ENCODE results near the gene LRRN2. TPM values are rescaled to one million over a fixed set of nuclear protein-coding genes. Genes with fewer than 3 reads are reported as not detected.

Gene LRRN2
- total RNA-seq, 1 donor = not detected

DNA sequence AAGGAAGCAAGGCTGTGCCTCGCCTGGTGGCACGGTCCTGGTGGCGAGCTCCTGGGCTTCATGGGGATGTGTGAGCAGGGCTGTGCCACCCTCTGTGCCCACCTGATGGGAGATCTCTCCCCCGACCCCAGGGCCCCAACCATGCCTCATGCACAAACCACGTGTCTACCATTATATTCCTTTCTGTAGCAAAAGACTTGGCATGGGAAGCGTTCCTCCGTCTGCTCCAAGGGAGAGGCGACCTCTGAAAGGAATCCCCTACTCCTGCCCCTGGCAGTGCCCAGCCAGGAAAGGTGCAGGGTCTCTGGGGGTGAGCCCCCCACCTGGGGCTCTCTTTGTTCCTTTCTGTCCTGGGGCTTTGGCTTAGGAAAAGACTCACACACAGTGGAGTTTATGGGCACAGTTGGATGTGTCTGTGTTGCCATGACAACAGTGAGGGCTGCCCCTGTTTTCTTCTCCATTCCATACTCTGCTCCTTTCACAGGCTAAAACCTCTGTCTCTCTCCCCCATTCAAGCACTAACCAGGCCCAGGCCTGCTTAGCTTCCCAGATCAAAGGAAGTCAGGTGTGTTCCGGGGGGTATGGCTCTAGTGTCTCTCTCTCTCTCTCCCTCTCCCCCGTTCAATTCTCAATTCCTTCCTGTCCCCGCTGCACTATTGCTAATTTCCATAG, 21.4 kb upstream of the LRRN2 start:
- TF ChIP-seq, protein P1, sequence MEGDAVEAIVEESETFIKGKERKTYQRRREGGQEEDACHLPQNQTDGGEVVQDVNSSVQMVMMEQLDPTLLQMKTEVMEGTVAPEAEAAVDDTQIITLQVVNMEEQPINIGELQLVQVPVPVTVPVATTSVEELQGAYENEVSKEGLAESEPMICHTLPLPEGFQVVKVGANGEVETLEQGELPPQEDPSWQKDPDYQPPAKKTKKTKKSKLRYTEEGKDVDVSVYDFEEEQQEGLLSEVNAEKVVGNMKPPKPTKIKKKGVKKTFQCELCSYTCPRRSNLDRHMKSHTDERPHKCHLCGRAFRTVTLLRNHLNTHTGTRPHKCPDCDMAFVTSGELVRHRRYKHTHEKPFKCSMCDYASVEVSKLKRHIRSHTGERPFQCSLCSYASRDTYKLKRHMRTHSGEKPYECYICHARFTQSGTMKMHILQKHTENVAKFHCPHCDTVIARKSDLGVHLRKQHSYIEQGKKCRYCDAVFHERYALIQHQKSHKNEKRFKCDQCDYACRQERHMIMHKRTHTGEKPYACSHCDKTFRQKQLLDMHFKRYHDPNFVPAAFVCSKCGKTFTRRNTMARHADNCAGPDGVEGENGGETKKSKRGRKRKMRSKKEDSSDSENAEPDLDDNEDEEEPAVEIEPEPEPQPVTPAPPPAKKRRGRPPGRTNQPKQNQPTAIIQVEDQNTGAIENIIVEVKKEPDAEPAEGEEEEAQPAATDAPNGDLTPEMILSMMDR (IDR thresholded peaks at IDR 0.05; ENCODE audit: insufficient read depth, low read length) = no peak
- H3K4me3 ChIP-seq (ENCODE audit: low read depth, low read length) = no peak overlapping the region
- DNase-seq (ENCODE audit: low read depth) = no peak

DNA sequence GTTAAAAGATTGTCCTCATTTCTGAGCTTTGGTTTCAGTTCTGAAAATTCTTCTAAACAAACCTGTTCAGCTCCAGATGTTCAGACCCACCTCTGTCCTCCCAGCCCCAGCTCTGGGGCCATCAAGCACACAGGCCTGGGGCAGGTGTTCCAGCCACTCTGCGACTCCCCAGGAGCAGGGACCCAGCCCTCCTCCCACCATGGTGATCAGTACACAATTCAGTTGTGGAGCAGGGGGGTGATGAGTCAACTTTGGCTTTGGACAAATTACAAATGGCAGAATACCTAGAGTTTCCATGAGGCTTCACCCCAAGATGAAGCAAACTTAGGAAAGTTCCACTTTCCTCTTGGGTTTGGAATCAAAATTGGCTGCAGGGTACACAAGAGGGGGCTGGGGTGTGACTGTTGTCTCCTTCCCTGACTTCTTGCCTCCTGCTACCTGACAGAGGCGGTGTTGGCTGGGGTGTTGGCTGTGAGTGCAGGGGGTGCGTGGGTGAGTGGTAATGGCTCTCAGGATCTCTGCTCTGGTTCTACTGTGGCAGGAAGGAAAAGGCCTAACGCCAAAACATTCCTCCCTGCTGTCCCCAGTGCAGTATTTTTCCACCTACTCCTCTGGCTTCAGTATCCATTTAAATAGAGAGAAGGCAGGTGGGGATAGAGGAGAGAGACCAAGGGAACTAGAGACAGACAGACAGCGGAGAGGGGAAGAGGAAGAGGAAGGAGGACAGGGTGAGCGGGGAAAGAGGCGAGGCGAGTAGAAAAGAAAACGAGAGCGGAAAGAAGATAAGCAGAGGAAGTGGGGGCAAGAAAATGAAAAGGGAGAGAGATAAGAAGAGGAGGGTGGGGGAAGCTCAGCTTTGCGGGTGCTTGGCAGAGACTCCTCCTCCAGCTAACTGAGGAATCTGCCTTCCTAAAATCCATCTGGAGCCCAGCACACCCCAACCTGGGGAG, 20.6 kb upstream of the LRRN2 start:
- TF ChIP-seq, protein P1 (IDR thresholded peaks at IDR 0.05; ENCODE audit: insufficient read depth, low read length) = no peak
- H3K4me3 ChIP-seq (ENCODE audit: low read depth, low read length) = no peak overlapping the region
- no peak for DNase-seq (ENCODE audit: low read depth)

DNA sequence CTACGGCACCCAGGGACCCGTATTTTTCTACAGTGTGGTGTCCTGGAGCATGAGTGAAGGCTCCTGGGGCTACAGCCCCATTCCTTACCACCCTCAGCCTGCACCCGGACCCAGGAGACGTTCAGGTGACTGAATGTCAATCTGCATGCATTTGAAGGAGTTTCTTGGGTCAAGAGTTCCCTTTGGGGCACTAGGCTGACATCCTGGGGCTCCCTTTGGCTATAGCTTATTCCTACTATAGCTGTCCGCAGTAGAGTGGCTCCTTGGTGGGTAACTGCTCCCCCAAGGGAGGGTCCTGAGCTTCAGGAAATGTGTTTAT, 19.9 kb upstream of the LRRN2 start:
- TF ChIP-seq, protein P1 (IDR thresholded peaks at IDR 0.05; ENCODE audit: insufficient read depth, low read length) = no peak
- no peak for DNase-seq (ENCODE audit: low read depth)
- no peak overlapping the region for H3K4me3 ChIP-seq (ENCODE audit: low read depth, low read length)

DNA sequence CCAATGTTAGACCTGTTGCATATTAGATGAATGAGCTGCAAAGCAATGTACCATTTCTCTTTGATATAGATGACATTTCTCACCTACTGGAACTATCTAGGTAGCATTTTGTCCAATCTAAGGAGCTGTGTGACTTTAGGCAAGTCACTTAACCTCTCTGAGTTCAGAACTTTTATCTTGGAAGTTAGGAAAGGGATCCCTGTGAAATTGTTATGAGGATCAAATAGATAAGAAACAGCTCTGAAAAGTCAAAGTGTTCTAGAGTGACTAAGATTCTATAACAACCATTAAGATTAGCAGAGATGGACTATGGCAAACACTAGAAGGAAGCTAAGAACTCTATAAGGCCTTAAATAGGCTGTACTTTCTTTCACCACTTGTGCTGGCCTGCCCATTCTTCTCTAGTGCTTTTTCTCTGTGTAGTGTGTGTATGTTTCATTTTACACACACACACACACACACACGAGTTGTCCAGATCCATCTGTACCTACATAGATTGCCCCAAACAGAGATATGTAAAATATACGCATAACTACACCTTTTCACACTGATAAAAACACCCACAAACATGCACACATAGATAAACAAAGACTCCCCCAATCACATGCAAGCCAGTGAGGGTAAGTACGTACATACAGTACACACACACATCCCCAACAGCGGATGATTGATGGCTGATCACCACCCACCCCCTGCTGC, 19.4 kb upstream of the LRRN2 start:
- H3K4me3 ChIP-seq (ENCODE audit: low read depth, low read length) = no peak overlapping the region
- DNase-seq (ENCODE audit: low read depth) = no peak
- TF ChIP-seq, protein P1 (IDR thresholded peaks at IDR 0.05; ENCODE audit: insufficient read depth, low read length) = no peak

DNA sequence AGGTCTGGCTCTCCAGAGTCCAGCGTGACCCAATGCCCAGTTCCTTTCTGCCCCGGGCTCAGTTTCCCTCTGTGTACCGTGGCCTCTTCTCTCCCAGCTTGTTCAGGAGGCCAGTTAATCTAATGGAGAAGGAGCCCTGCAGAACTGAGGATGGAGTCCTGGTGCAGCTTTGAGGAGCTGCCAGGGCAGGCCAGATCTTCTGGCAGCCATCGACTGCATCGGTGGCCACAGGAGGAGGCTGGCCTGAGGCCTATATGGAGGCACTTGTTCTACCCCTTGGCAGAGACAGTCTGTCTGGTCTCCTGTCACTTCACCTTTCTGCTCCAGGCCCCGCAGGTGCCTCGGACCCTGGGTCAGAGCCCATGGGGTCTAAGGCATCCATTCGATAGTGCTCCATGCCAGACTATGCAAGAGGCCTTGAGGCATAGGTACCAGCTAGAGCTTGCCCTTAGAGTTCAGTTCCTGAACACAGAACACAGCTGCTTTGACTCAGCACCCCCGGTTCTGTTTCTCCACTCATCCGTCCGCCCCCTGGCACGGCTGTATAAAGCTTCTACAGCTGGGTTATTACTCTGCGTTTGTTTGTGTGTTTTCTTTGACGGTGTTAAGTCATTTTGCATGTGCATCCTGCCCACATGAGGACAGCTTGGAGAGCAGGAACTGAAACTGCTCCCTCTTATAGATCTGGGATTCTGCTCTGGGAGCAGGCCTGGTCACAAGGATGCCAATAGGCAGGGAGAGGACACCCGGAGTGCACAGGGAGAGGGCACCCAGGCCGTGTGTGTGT, 18.5 kb upstream of the LRRN2 start:
- TF ChIP-seq, protein P1 (IDR thresholded peaks at IDR 0.05; ENCODE audit: insufficient read depth, low read length) = no peak
- DNase-seq (ENCODE audit: low read depth) = no peak

DNA sequence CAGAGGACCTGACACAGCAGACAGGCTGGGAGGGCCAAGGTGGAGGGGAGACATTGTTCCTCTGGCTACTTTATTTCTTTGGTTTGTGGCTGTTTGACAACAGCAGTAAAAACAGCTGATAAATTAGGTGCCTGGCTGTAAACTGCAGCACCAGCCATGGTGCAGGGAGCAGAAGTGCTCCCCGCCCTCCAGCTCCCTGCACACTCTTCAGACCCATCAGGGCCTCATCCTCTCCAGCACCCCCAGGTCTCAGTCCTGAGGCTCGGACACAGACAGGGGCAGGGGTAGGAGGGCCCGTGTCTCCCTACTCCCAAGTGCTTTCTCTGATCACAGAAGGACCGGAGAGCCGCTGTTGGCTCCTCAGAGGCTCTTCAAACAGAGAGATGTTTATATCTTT, 17.7 kb upstream of the LRRN2 start:
- no peak overlapping the region for H3K4me3 ChIP-seq (ENCODE audit: low read depth, low read length)
- DNase-seq (ENCODE audit: low read depth) = no peak
- TF ChIP-seq, protein P1 (IDR thresholded peaks at IDR 0.05; ENCODE audit: insufficient read depth, low read length) = no peak

More for the DNA sequence above, 18.5 kb upstream of the LRRN2 start:
- H3K4me3 ChIP-seq (ENCODE audit: low read depth, low read length) = no peak overlapping the region
